ENCODE measurements around the gene TBP. TPM values are rescaled to one million over a fixed set of nuclear protein-coding genes. Genes with fewer than 3 reads are reported as not detected.

TBP gene
- polyA plus RNA-seq, 2 of the 4 experiments (the other 2 are of a cell fraction): 12.3 to 19.9 TPM

DNA sequence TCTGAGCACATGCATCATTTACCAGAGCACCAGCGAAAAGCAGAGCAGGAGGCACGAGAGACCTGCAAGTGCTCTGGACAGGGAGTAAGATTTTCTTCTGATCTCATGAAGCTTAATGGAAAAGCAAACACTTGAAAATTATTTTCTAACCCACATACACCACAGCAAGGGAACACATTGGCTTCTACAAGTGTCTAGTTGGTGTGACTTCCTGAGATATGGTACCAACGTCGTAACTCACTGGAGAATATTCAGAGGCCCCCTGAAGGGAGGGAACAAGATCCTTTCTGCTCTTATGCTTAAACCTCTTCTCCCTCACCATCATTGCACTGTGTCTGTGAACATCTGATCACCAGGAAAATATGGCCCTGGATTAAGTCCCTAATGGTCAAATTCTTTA is 49.7 kb upstream of the TBP start:
- H3K27ac ChIP-seq: no peak overlapping the region
- H3K4me3 ChIP-seq: no peak overlapping the region
- ChIA-PET POLR2A (no interaction called here), CTCF (no interaction called here)
- H3K9me3 ChIP-seq: no peaks in the 10 kb centered on the region
- no peaks in the 10 kb centered on the region for H3K4me1 ChIP-seq
- DNase-seq (ENCODE audit: low read depth in 1 of 2, low spot score in 1 of 2) (no peak), ATAC-seq (no peak), FAIRE-seq (no peak)
- H3K4me2 ChIP-seq: no peak overlapping the region
- TF ChIP-seq MAX (IDR thresholded peaks at IDR 0.05): no peak
- no peak for TF ChIP-seq FOSL2 (IDR thresholded peaks at IDR 0.05)
- no peak for TF ChIP-seq FOSL2 (CRISPR knock-in tag; IDR thresholded peaks at IDR 0.05)
- no peak for TF ChIP-seq BHLHE40 (IDR thresholded peaks at IDR 0.05; ENCODE audit: low read depth, low read length)
- no peak for TF ChIP-seq CEBPB (IDR thresholded peaks at IDR 0.05)
- TF ChIP-seq MYC (IDR thresholded peaks at IDR 0.05; ENCODE audit: borderline replicate concordance, low read length): no peak
- no peak for TF ChIP-seq TP53 (CRISPR knock-in tag; IDR thresholded peaks at IDR 0.05)
- TF ChIP-seq FOSB (CRISPR knock-in tag; IDR thresholded peaks at IDR 0.05): no peak
- TF ChIP-seq CHD4 (IDR thresholded peaks at IDR 0.05; ENCODE audit: borderline replicate concordance): no peak
- no peak for TF ChIP-seq MAFK (IDR thresholded peaks at IDR 0.05; ENCODE audit: partially characterized antibody)
- TF ChIP-seq ZC3H11A (IDR thresholded peaks at IDR 0.05): no peak
- no peak for TF ChIP-seq KDM5A (IDR thresholded peaks at IDR 0.05)
- TF ChIP-seq CBX2 (IDR thresholded peaks at IDR 0.05; ENCODE audit: borderline replicate concordance, low read depth): no peak
- TF ChIP-seq RARB (CRISPR knock-in tag; IDR thresholded peaks at IDR 0.05): no peak
- TF ChIP-seq NFE2L2 (conservative IDR thresholded peaks at IDR 0.05; ENCODE audit: low read length): no peak
- TF ChIP-seq EHMT2 (IDR thresholded peaks at IDR 0.05; ENCODE audit: low read depth): no peak
- no peak for TF ChIP-seq CHD2 (IDR thresholded peaks at IDR 0.05; ENCODE audit: low read length, partially characterized antibody)
- TF ChIP-seq PBX3 (IDR thresholded peaks at IDR 0.05): no peak
- TF ChIP-seq HOXB13 (CRISPR knock-in tag; IDR thresholded peaks at IDR 0.05; ENCODE audit: low read depth): no peak
- no peak for TF ChIP-seq CBX8 (IDR thresholded peaks at IDR 0.05)
- no peak for TF ChIP-seq EP300 (IDR thresholded peaks at IDR 0.05)
- WGBS (ENCODE audit: missing lambda C conversion rate): 15% methylated on average over 4 of the region's 4 CpGs

GRCh38 chr6:170505306-170505705 is 48.9 kb upstream of the TBP start:
- CTCF ChIA-PET: interaction anchor here (0.8 kb wide), 1 partner anchor 19 kb away, joined by 3 read pairs; no protein-coding TSS in a partner anchor
- Histone ChIP-seq H3K27ac (no peak overlapping the region), H3K4me2 (no peak overlapping the region), H3K4me1 (no peaks in the 10 kb centered on the region), H3K4me3 (no peak overlapping the region), H3K9me3 (no peaks in the 10 kb centered on the region)
- FAIRE-seq (no peak), ATAC-seq (no peak), DNase-seq (ENCODE audit: low read depth in 1 of 2, low spot score in 1 of 2) (no peak)
- TF ChIP-seq SREBF2 (IDR thresholded peaks at IDR 0.05) (no peak), BCL3 (IDR thresholded peaks at IDR 0.05) (no peak), ESRRA (IDR thresholded peaks at IDR 0.05; ENCODE audit: borderline replicate concordance, low read length) (no peak), EP300 (IDR thresholded peaks at IDR 0.05) (no peak), FOSL2 (IDR thresholded peaks at IDR 0.05) (no peak), FOSL2 (CRISPR knock-in tag; IDR thresholded peaks at IDR 0.05) (no peak), NPAS2 (CRISPR knock-in tag; IDR thresholded peaks at IDR 0.05; ENCODE audit: borderline replicate concordance) (no peak), POLR2AphosphoS2 (conservative IDR thresholded peaks at IDR 0.05; ENCODE audit: low read length) (no peak), USF2 (IDR thresholded peaks at IDR 0.05) (no peak), PBX3 (IDR thresholded peaks at IDR 0.05) (no peak)
- TF ChIP-seq, protein P1, sequence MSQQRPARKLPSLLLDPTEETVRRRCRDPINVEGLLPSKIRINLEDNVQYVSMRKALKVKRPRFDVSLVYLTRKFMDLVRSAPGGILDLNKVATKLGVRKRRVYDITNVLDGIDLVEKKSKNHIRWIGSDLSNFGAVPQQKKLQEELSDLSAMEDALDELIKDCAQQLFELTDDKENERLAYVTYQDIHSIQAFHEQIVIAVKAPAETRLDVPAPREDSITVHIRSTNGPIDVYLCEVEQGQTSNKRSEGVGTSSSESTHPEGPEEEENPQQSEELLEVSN (IDR thresholded peaks at IDR 0.05; ENCODE audit: borderline replicate concordance, low read depth): no peak
- WGBS (ENCODE audit: missing lambda C conversion rate): 46% methylated on average over 4 of the region's 9 CpGs
- POLR2A ChIA-PET: no interaction called here
